Measurements from ENCODE around the gene FAM76B. TPM values are rescaled to one million over a fixed set of nuclear protein-coding genes. Genes with fewer than 3 reads are reported as not detected.

The FAM76B gene
- total RNA-seq, 1 experiment from 2014 or later: 23.8 TPM

GRCh38 chr11:95792200-95792599, 2.6 kb upstream of the FAM76B start:
- Histone ChIP-seq H3K4me3 (peak overlapping the region; percentile 87), H3K79me2 (ENCODE audit: low read depth) (peaks cover 85% of the 10 kb centered on the region), H2AFZ (0 out of 2 replicates have a peak overlapping the region, but pooled peaks have one; percentile 99), H3K27me3 (ENCODE audit: insufficient read depth, low read depth) (no peaks in the 10 kb centered on the region), H4K20me1 (ENCODE audit: insufficient read depth) (peaks cover 28% of the 10 kb centered on the region), H3K4me1 (replicated peaks; ENCODE audit: insufficient read depth) (peaks cover 26% of the 10 kb centered on the region), H3K4me2 (peak overlapping the region; percentile 99), H3K9me3 (ENCODE audit: insufficient read depth, low read depth) (no peaks in the 10 kb centered on the region), H3K27ac (peak overlapping the region; percentile 85; the same call in 1 of the 2 replicates), H3K9me2 (ENCODE audit: insufficient read depth) (no peaks in the 10 kb centered on the region), H3F3A (ENCODE audit: insufficient read depth, low read depth) (peaks cover 25% of the 10 kb centered on the region), H3K36me3 (ENCODE audit: low read depth) (peaks cover 22% of the 10 kb centered on the region)
- intact Hi-C loops (cut with micrococcal nuclease; ENCODE audit: unreplicated experiment): no loop called here
- ChIA-PET POLR2A (ENCODE audit: unreplicated experiment) (no interaction called here), CTCF (interaction anchor here (0.8 kb wide), 1 partner anchor 602 kb away, joined by 3 read pairs; no protein-coding TSS in a partner anchor)
- TF ChIP-seq CTCF (conservative IDR thresholded peaks at IDR 0.05) (no peak), EZH2 (IDR thresholded peaks at IDR 0.05; ENCODE audit: low read depth) (no peak)
- DNase-seq: no peak
- BruUV-seq (replicated peaks): no TSS peak

DNA sequence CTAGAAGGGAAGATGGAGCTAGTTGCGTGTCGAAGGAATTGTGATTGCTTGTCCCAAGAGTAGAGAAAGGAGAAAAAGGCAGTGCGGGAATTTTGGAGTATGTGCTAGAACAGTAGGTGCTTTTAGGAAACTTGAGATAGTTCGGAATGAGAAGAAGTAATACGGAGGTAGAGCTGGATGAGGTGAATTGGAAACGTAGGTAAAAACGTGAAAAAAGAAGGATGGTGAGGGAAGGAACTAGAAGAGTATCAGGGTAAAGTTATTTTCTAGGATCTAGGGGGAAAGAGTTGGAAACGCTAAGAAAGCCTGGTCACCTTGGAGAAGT, 2.1 kb upstream of the FAM76B start:
- H3K27ac ChIP-seq: peak overlapping the region; percentile 85
- BruUV-seq (replicated peaks): no TSS peak
- POLR2A ChIA-PET (ENCODE audit: unreplicated experiment): interaction anchor here (0.6 kb wide), 1 partner anchor 45 kb away, joined by 4 read pairs; no protein-coding TSS in a partner anchor

GRCh38 chr11:95790933-95791708, 1.5 kb upstream of the FAM76B start:
- peak; percentile 62 to 80 for DNase-seq

More for the DNA sequence above, 2.1 kb upstream of the FAM76B start:
- intact Hi-C loops (cut with micrococcal nuclease; ENCODE audit: unreplicated experiment): no loop called here
- no peaks in the 10 kb centered on the region for H3K9me2 ChIP-seq (ENCODE audit: insufficient read depth)
- CTCF ChIA-PET: no interaction called here
- peaks cover 26% of the 10 kb centered on the region for H3K4me1 ChIP-seq (replicated peaks; ENCODE audit: insufficient read depth)
- H3K4me3 ChIP-seq: peak overlapping the region; percentile 87
- DNase-seq: no peak
- H4K20me1 ChIP-seq (ENCODE audit: insufficient read depth): peaks cover 28% of the 10 kb centered on the region
- peak overlapping the region; percentile 99 for H3K4me2 ChIP-seq
- no peaks in the 10 kb centered on the region for H3K9me3 ChIP-seq (ENCODE audit: insufficient read depth, low read depth)
- TF ChIP-seq EZH2 (IDR thresholded peaks at IDR 0.05; ENCODE audit: low read depth) (no peak), CTCF (conservative IDR thresholded peaks at IDR 0.05) (no peak)
- peaks cover 25% of the 10 kb centered on the region for H3K36me3 ChIP-seq (ENCODE audit: low read depth)
- H3K27me3 ChIP-seq (ENCODE audit: insufficient read depth, low read depth): no peaks in the 10 kb centered on the region
- peaks cover 83% of the 10 kb centered on the region for H3K79me2 ChIP-seq (ENCODE audit: low read depth)
- peak overlapping the region; percentile 99 for H2AFZ ChIP-seq
- H3F3A ChIP-seq (ENCODE audit: insufficient read depth, low read depth): peaks cover 25% of the 10 kb centered on the region

More at GRCh38 chr11:95790933-95791708, 1.5 kb upstream of the FAM76B start:
- Histone ChIP-seq H3K4me2 (peak overlapping the region; percentile 99), H3K9me3 (ENCODE audit: insufficient read depth, low read depth) (no peaks in the 10 kb centered on the region), H3K4me3 (peak overlapping the region; percentile 87), H4K20me1 (ENCODE audit: insufficient read depth) (peaks cover 28% of the 10 kb centered on the region), H3K36me3 (ENCODE audit: low read depth) (peaks cover 30% of the 10 kb centered on the region), H3K79me2 (ENCODE audit: low read depth) (peaks cover 77% of the 10 kb centered on the region), H3K4me1 (replicated peaks; ENCODE audit: insufficient read depth) (peaks cover 26% of the 10 kb centered on the region), H3K9me2 (ENCODE audit: insufficient read depth) (no peaks in the 10 kb centered on the region), H3K27ac (peak overlapping the region; percentile 85), H3K27me3 (ENCODE audit: insufficient read depth, low read depth) (no peaks in the 10 kb centered on the region), H3F3A (ENCODE audit: insufficient read depth, low read depth) (peaks cover 25% of the 10 kb centered on the region), H2AFZ (peak overlapping the region; percentile 99)
- POLR2A ChIA-PET (ENCODE audit: unreplicated experiment): interaction anchor here (0.6 to 1.3 kb wide), 8 partner anchors 46 to 867 kb away, joined by 3 to 12 read pairs (median 4); partner anchors contain the start of genes CCDC82 and JRKL
- TF ChIP-seq EZH2 (IDR thresholded peaks at IDR 0.05; ENCODE audit: low read depth) (no peak), CTCF (conservative IDR thresholded peaks at IDR 0.05) (no peak)
- CTCF ChIA-PET: interaction anchor here (0.5 to 1.2 kb wide), 3 partner anchors 59 to 634 kb away, joined by 3 to 4 read pairs (median 4); partner anchors contain the start of genes CCDC82 and JRKL
- no TSS peak for BruUV-seq (replicated peaks)
- intact Hi-C loops (cut with micrococcal nuclease; ENCODE audit: unreplicated experiment): loop anchor here (1.0 kb wide), 1 partner anchor 598 kb away; the partner anchor contains the start of gene CCDC82

All from PC-9 (cell line).